GM18508 (cell line): ENCODE data around the gene SLC9A8.

Experiments
- ATAC-seq: cut with Tn5 transposase; IDR thresholded peaks from one replicate; pipeline ENCODE4 v1.9.1; 2021; ENCODE audit warnings: moderate number of reproducible peaks; ENCODE audit not compliant: insufficient read depth, unreplicated experiment

The SLC9A8 gene

DNA sequence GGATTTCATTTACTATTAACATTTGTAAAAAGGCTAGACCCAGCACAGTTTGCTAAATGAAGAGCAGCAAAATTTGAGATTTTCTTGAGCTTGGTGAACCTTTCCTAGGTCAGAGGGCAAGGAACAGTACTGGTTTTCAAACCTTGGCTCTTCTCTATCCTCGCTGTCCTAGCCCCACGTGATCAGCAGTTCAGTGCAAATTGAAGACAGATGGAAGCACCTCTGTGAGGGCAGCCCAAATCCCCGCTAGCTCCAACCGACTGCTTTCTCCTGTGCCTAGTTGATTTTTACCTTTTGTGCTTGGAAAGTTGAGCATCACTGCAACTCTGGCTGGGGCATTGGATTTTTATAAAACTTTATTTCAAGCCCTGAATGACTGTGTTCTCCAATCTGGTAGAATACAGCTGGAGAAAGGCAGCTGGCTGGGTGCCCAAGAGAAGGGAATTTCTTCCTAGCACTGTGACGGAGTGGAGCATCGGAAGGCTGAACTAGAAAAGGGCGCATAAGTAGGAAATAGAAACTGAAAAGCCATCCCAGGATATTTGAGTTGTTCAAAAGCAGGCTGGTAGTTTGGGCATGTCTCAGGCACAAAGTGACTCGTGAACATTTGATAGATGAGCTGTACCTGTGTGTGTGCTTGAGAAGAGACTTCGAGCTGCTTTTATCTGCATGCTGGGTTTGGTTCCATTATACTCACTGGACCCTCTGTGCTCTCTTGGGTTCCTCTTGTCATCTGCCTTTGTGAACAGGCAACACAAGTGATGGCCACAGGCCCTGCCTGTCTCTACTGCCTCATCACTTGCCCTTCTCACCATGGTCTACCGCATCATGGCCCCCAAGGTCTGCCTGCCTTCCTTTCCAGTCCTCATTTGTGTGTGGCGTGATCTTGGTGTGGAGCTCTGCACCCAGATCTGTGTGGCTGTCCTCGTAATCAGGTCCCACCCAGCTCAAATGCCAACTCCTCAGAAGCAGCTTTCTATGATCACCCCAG is 125.8 kb downstream of the SLC9A8 start:
- no peak for ATAC-seq

DNA sequence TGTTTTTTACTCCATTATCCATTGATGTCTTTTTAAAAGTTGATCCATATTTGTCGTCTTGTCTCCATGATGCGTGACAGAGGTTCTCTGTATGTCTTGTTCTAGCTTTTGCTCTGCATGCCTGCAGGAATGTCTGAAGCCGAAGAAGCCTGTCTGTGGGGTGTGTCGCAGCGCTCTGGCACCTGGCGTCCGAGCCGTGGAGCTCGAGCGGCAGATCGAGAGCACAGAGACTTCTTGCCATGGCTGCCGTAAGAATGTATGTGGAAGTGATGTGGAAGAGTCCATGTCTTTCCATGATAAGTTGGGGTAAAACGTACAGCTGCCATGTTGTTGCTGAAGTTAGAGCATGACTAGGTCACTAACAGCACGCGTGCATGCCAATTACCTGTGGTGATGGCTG is 128.8 kb downstream of the SLC9A8 start:
- ATAC-seq = no peak
